Measurements from ENCODE around the gene APH1A. TPM values are rescaled to one million over a fixed set of nuclear protein-coding genes. Genes with fewer than 3 reads are reported as not detected.

Gene APH1A
- total RNA-seq, 1 donor from 2014 or later, result 63.0 TPM

- peak overlapping the region; percentile 98 for H3K4me2 ChIP-seq
- H3K4me3 ChIP-seq, result no peak overlapping the region
Observed at GRCh38 chr1:150295476-150295875, 26.7 kb upstream of the APH1A start.

GRCh38 chr1:150293433-150294253 is 24.8 kb upstream of the APH1A start, which contains the start of gene MRPS21:
MRPS21 (plus strand) TSS chr1:150293861; CDS start chr1:150294367, 506 bp downstream.
- Mint-ChIP-seq H3K4me1 (peaks cover 23% of the 10 kb centered on the region), H3K9me3 (no peaks in the 10 kb centered on the region), H3K36me3 (peaks cover 19% of the 10 kb centered on the region), H3K27me3 (ENCODE audit: insufficient read depth, low read depth) (no peaks in the 10 kb centered on the region), H3K27ac (peak within 1 kb of the TSS; percentile 99), H3K4me3 (peak within 1 kb of the TSS; percentile 95)
- Histone ChIP-seq H3K4me2 (peak within 1 kb of the TSS; percentile 98), H3K4me1 (no peaks in the 10 kb centered on the region), H3K4me3 (peak within 1 kb of the TSS; percentile 95), H3K9ac (peak within 1 kb of the TSS; percentile 83), H3K27ac (no peak within 1 kb of the TSS), H3K36me3 (no peaks in the 10 kb centered on the region), H3F3A (ENCODE audit: low read depth) (peaks cover 19% of the 10 kb centered on the region), H3K27me3 (no peaks in the 10 kb centered on the region), H2AFZ (replicated peaks) (peak within 1 kb of the TSS; percentile 92), H3K79me2 (ENCODE audit: low read depth) (peaks cover 42% of the 10 kb centered on the region), H3K9me3 (ENCODE audit: low read depth) (no peaks in the 10 kb centered on the region), H4K20me1 (ENCODE audit: low read depth) (peaks cover 2% of the 10 kb centered on the region)
- TF ChIP-seq EZH2phosphoT487 (IDR thresholded peaks at IDR 0.05) (no peak), EZH2 (IDR thresholded peaks at IDR 0.05) (no peak)
- TF ChIP-seq, protein P1, sequence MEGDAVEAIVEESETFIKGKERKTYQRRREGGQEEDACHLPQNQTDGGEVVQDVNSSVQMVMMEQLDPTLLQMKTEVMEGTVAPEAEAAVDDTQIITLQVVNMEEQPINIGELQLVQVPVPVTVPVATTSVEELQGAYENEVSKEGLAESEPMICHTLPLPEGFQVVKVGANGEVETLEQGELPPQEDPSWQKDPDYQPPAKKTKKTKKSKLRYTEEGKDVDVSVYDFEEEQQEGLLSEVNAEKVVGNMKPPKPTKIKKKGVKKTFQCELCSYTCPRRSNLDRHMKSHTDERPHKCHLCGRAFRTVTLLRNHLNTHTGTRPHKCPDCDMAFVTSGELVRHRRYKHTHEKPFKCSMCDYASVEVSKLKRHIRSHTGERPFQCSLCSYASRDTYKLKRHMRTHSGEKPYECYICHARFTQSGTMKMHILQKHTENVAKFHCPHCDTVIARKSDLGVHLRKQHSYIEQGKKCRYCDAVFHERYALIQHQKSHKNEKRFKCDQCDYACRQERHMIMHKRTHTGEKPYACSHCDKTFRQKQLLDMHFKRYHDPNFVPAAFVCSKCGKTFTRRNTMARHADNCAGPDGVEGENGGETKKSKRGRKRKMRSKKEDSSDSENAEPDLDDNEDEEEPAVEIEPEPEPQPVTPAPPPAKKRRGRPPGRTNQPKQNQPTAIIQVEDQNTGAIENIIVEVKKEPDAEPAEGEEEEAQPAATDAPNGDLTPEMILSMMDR (IDR thresholded peaks at IDR 0.05), result no peak
- DNase-seq (ENCODE audit: low spot score), result peak; percentile 92

More at GRCh38 chr1:150295476-150295875, 26.7 kb upstream of the APH1A start:
- Histone ChIP-seq H3K4me1 (no peaks in the 10 kb centered on the region), H3K79me2 (ENCODE audit: low read depth) (peaks cover 59% of the 10 kb centered on the region), H3K27ac (no peak overlapping the region), H3K36me3 (no peaks in the 10 kb centered on the region), H3K9me3 (ENCODE audit: low read depth) (no peaks in the 10 kb centered on the region), H3F3A (ENCODE audit: low read depth) (peaks cover 19% of the 10 kb centered on the region), H2AFZ (replicated peaks) (no peak overlapping the region), H3K9ac (no peak overlapping the region), H4K20me1 (ENCODE audit: low read depth) (peaks cover 2% of the 10 kb centered on the region), H3K27me3 (no peaks in the 10 kb centered on the region)
- no peak for DNase-seq (ENCODE audit: low spot score)
- no peak for TF ChIP-seq EZH2 (IDR thresholded peaks at IDR 0.05)
- TF ChIP-seq, protein P1 (IDR thresholded peaks at IDR 0.05), result no peak
- no peaks in the 10 kb centered on the region for H3K9me3 Mint-ChIP-seq
- peaks cover 23% of the 10 kb centered on the region for H3K36me3 Mint-ChIP-seq
- peaks cover 23% of the 10 kb centered on the region for H3K4me1 Mint-ChIP-seq
- peak overlapping the region; percentile 35 for H3K4me3 Mint-ChIP-seq
- H3K27me3 Mint-ChIP-seq (ENCODE audit: insufficient read depth, low read depth), result no peaks in the 10 kb centered on the region
- H3K27ac Mint-ChIP-seq, result no peak overlapping the region

GRCh38 chr1:150288822-150289221 is 20.0 kb upstream of the APH1A start:
- no peak overlapping the region for H3K9ac ChIP-seq
- H3F3A ChIP-seq (ENCODE audit: low read depth), result peaks cover 16% of the 10 kb centered on the region
- no peaks in the 10 kb centered on the region for H3K9me3 Mint-ChIP-seq
- H2AFZ ChIP-seq (replicated peaks), result no peak overlapping the region
- no peaks in the 10 kb centered on the region for H3K9me3 ChIP-seq (ENCODE audit: low read depth)
- no peak for TF ChIP-seq EZH2phosphoT487 (IDR thresholded peaks at IDR 0.05)
- TF ChIP-seq, protein P1 (IDR thresholded peaks at IDR 0.05), result no peak
- no peak for TF ChIP-seq EZH2 (IDR thresholded peaks at IDR 0.05)
- DNase-seq (ENCODE audit: low spot score), result no peak
- no peak overlapping the region for H3K4me3 Mint-ChIP-seq
- H3K36me3 Mint-ChIP-seq, result peaks cover 13% of the 10 kb centered on the region
- H3K4me2 ChIP-seq, result no peak overlapping the region
- H3K4me3 ChIP-seq, result no peak overlapping the region
- H3K27ac ChIP-seq, result no peak overlapping the region
- peaks cover 14% of the 10 kb centered on the region for H3K4me1 Mint-ChIP-seq
- H3K27me3 ChIP-seq, result peaks cover under 1% of the 10 kb centered on the region
- no peak overlapping the region for H3K27ac Mint-ChIP-seq
- H3K36me3 ChIP-seq, result no peaks in the 10 kb centered on the region
- H3K27me3 Mint-ChIP-seq (ENCODE audit: insufficient read depth, low read depth), result peaks cover 7% of the 10 kb centered on the region
- H4K20me1 ChIP-seq (ENCODE audit: low read depth), result no peaks in the 10 kb centered on the region
- H3K79me2 ChIP-seq (ENCODE audit: low read depth), result peaks cover 2% of the 10 kb centered on the region
- H3K4me1 ChIP-seq, result no peaks in the 10 kb centered on the region
